ENCODE data around the gene GABPB1.
A peak's percentile ranks its signal among the peaks of the same experiment; 100 is the strongest.

The GABPB1 gene

DNA sequence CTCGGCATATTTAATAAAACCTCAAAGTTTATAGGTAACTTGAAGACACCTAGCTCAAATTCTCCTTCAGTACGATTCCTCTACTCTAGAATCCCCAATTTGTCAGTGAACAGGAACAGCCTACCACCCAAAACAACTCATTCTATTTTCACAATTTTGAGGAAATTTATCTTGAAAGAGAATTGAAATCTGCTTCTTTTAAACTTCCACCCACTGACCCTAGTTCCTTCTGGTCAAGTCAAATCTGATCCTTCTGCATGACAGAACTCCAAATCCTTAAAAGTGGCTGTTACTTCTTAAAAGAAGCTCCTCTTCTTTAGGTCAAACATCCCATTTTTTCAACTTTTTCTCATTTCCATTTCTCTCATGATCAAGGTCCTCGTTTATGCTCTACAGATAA is 4.4 kb downstream of the GABPB1 start:
- no peak for TF ChIP-seq MAX (IDR thresholded peaks at IDR 0.05; ENCODE audit: low read depth, low read length)
- TF ChIP-seq POLR2A (IDR thresholded peaks at IDR 0.05; ENCODE audit: extremely low read depth, insufficient read length), result no peak
- TF ChIP-seq MYC (IDR thresholded peaks at IDR 0.05; ENCODE audit: low read depth, low read length), result no peak
- TF ChIP-seq, protein P1, sequence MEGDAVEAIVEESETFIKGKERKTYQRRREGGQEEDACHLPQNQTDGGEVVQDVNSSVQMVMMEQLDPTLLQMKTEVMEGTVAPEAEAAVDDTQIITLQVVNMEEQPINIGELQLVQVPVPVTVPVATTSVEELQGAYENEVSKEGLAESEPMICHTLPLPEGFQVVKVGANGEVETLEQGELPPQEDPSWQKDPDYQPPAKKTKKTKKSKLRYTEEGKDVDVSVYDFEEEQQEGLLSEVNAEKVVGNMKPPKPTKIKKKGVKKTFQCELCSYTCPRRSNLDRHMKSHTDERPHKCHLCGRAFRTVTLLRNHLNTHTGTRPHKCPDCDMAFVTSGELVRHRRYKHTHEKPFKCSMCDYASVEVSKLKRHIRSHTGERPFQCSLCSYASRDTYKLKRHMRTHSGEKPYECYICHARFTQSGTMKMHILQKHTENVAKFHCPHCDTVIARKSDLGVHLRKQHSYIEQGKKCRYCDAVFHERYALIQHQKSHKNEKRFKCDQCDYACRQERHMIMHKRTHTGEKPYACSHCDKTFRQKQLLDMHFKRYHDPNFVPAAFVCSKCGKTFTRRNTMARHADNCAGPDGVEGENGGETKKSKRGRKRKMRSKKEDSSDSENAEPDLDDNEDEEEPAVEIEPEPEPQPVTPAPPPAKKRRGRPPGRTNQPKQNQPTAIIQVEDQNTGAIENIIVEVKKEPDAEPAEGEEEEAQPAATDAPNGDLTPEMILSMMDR (IDR thresholded peaks at IDR 0.05; ENCODE audit: low read depth, low read length), result no peak
- H3K4me3 ChIP-seq (ENCODE audit: low read depth, low read length), result peak overlapping the region; percentile 100
- DNase-seq (ENCODE audit: low read depth), result no peak

GRCh38 chr15:50345298-50345697 is 9.7 kb downstream of the GABPB1 start:
- DNase-seq (ENCODE audit: low read depth), result no peak

DNA sequence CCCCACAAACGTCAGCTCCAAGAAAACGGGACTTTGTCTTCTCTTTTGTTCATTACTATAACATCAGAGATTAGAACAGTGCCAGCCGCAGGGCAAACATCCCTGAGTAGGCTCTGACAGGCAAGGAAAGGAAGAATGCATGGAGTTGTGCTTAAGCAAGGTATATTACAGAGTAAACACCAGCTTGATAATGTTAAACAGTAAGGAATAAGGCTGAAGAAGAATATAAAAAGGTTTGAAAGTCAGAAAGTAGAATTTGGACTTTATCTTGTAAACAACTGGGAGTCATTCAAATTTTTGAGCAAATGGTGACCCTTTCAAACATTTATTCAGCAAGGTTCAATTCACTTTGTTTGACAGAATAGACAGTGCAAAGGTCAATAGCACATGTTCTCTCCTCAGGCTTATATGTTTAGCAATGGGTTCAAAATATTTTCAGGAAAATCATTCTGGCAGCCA is 11.0 kb downstream of the GABPB1 start:
- no peak for TF ChIP-seq POLR2A (IDR thresholded peaks at IDR 0.05; ENCODE audit: extremely low read depth, insufficient read length)
- TF ChIP-seq MAX (IDR thresholded peaks at IDR 0.05; ENCODE audit: low read depth, low read length), result no peak
- no peak for TF ChIP-seq MYC (IDR thresholded peaks at IDR 0.05; ENCODE audit: low read depth, low read length)
- TF ChIP-seq, protein P1 (IDR thresholded peaks at IDR 0.05; ENCODE audit: low read depth, low read length), result no peak
- DNase-seq (ENCODE audit: low read depth), result no peak
- H3K4me3 ChIP-seq (ENCODE audit: low read depth, low read length), result no peak overlapping the region

More at GRCh38 chr15:50345298-50345697, 9.7 kb downstream of the GABPB1 start:
- H3K4me3 ChIP-seq (ENCODE audit: low read depth, low read length), result no peak overlapping the region
- no peak for TF ChIP-seq MYC (IDR thresholded peaks at IDR 0.05; ENCODE audit: low read depth, low read length)
- TF ChIP-seq MAX (IDR thresholded peaks at IDR 0.05; ENCODE audit: low read depth, low read length), result no peak
- TF ChIP-seq POLR2A (IDR thresholded peaks at IDR 0.05; ENCODE audit: extremely low read depth, insufficient read length), result no peak
- TF ChIP-seq, protein P1 (IDR thresholded peaks at IDR 0.05; ENCODE audit: low read depth, low read length), result no peak

DNA sequence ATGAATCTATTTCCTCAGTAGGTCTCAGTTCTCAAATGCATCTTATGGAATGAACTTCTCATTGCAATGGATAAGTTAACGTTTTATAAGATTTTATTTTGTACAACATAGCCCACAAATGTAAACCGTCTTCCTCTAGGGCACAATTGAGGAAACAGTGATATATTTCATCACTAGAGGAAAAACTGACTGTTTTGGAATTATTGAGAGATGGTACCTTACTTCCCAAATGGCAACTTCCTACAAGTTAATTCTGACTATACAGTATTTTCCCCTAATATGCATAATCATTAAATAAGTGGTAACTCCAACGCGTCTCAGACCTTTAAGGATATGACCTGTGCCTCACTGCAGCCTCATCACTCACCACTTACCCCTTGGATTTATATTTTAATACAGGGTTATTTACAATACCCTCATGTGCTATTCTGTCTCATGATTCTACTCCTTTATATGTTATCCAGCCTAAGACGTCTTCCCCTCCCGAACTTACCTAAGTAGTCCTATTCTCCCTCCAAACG is 13.3 kb downstream of the GABPB1 start:
- TF ChIP-seq MYC (IDR thresholded peaks at IDR 0.05; ENCODE audit: low read depth, low read length), result no peak
- no peak for TF ChIP-seq POLR2A (IDR thresholded peaks at IDR 0.05; ENCODE audit: extremely low read depth, insufficient read length)
- TF ChIP-seq MAX (IDR thresholded peaks at IDR 0.05; ENCODE audit: low read depth, low read length), result no peak
- TF ChIP-seq, protein P1 (IDR thresholded peaks at IDR 0.05; ENCODE audit: low read depth, low read length), result no peak
- no peak for DNase-seq (ENCODE audit: low read depth)
- H3K4me3 ChIP-seq (ENCODE audit: low read depth, low read length), result no peak overlapping the region

DNA sequence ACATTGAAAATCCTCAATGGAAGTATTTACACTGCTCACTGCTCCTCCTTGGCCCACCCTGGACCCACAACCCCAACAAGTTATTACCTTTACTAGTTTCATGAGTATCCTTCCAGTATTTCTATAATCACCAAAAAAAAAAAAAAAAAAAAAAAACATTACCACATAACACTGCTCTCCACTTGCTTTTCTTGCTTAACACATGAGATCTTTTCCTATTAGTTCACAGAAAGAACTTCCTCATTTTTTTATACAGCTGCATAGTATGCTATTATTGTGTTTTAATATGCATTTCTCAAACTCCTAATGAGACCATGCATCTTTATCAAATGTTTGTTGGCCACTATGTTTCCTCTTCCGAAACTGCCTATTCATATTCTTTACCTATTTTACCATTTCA is 14.6 kb downstream of the GABPB1 start:
- peak; percentile 52 for DNase-seq (ENCODE audit: low read depth)
- H3K4me3 ChIP-seq (ENCODE audit: low read depth, low read length), result no peak overlapping the region
- TF ChIP-seq MAX (IDR thresholded peaks at IDR 0.05; ENCODE audit: low read depth, low read length), result no peak
- TF ChIP-seq, protein P1 (IDR thresholded peaks at IDR 0.05; ENCODE audit: low read depth, low read length), result no peak
- no peak for TF ChIP-seq POLR2A (IDR thresholded peaks at IDR 0.05; ENCODE audit: extremely low read depth, insufficient read length)
- TF ChIP-seq MYC (IDR thresholded peaks at IDR 0.05; ENCODE audit: low read depth, low read length), result no peak

All from NB4 (cell line).